Endothelial cell (in vitro differentiated cells): ENCODE measurements around the gene TBX4. TPM values are rescaled to one million over a fixed set of nuclear protein-coding genes. Genes with fewer than 3 reads are reported as not detected.
"Not testable (repeated sequence)": the region's sequence is repeated elsewhere in the genome, so short reads cannot be mapped to it uniquely, and the experiment has no call there.

Source experiments
- DNase-seq: peaks from one replicate; pipeline ENCODE4 v3.0.0; 2021; ENCODE audit warnings: low spot score
- H3K27ac Mint-ChIP-seq: one replicate; pipeline ENCODE4 v1.8.0; 2021; ENCODE audit warnings: mixed read lengths, inconsistent platforms; ENCODE audit not compliant: unreplicated experiment
- H3K27me3 Mint-ChIP-seq: one replicate; pipeline ENCODE4 v1.8.0; 2021; ENCODE audit warnings: mild to moderate bottlenecking, moderate library complexity, mixed read lengths, inconsistent platforms; ENCODE audit not compliant: unreplicated experiment
- H3K36me3 Mint-ChIP-seq: one replicate; pipeline ENCODE4 v1.8.0; 2021; ENCODE audit warnings: mild to moderate bottlenecking, low read depth, mixed read lengths, inconsistent platforms; ENCODE audit not compliant: unreplicated experiment
- H3K4me1 Mint-ChIP-seq: one replicate; pipeline ENCODE4 v1.8.0; 2021; ENCODE audit warnings: mild to moderate bottlenecking, mixed read lengths, inconsistent platforms; ENCODE audit not compliant: unreplicated experiment
- H3K4me3 Mint-ChIP-seq: one replicate; pipeline ENCODE4 v1.8.0; 2021; ENCODE audit warnings: mild to moderate bottlenecking, mixed read lengths, inconsistent platforms; ENCODE audit not compliant: unreplicated experiment
- H3K9me3 Mint-ChIP-seq: one replicate; pipeline ENCODE4 v1.8.0; 2021; ENCODE audit warnings: mixed read lengths, inconsistent platforms; ENCODE audit not compliant: unreplicated experiment
- total RNA-seq: library from RNA; stranded (reverse); fragmentation: NEBNext Ultra II Directional; extraction: Animal tissue kit (Norgen Biotek cat#: 25700); gene quantifications from one replicate; pipeline ENCODE4 v1.2.1, GENCODE V29; 2021; ENCODE audit not compliant: unreplicated experiment
- TF ChIP-seq, protein P1 (sequence below): fragments of 200-600 bp; sonication (generic); IDR thresholded peaks from one replicate; pipeline ENCODE4 v1.5.0; 2021; ENCODE audit warnings: antibody characterized with exemption; ENCODE audit not compliant: unreplicated experiment

TBX4 gene
- total RNA-seq, 1 donor from 2014 or later, result 1.1 TPM

- no peak for DNase-seq
- no peaks in the 10 kb centered on the region for H3K36me3 Mint-ChIP-seq
Measured at GRCh38 chr17:61431594-61432311, 20.5 kb upstream of the TBX4 start.

DNA sequence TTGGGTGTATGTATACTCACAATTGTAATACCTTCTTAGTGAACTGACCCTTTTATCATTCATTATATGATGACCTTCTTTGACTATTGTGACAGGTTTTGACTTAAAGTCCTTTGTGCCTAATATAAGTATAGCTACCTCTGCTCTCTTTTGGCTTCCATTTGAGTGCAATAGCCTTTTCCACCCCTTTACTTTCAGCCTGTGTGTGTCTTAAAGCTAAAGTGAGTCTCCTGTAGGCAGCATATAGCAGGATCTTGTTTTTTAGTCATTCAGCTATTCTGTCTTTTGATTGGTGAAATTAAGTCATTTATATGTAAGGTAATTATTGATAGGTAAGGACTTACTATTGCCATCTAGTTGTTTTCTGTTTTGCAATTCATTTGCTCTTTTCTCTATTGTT lies 15.9 kb upstream of the TBX4 start:
- H3K27ac Mint-ChIP-seq, result no peak overlapping the region
- TF ChIP-seq, protein P1, sequence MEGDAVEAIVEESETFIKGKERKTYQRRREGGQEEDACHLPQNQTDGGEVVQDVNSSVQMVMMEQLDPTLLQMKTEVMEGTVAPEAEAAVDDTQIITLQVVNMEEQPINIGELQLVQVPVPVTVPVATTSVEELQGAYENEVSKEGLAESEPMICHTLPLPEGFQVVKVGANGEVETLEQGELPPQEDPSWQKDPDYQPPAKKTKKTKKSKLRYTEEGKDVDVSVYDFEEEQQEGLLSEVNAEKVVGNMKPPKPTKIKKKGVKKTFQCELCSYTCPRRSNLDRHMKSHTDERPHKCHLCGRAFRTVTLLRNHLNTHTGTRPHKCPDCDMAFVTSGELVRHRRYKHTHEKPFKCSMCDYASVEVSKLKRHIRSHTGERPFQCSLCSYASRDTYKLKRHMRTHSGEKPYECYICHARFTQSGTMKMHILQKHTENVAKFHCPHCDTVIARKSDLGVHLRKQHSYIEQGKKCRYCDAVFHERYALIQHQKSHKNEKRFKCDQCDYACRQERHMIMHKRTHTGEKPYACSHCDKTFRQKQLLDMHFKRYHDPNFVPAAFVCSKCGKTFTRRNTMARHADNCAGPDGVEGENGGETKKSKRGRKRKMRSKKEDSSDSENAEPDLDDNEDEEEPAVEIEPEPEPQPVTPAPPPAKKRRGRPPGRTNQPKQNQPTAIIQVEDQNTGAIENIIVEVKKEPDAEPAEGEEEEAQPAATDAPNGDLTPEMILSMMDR, result no peak

More at GRCh38 chr17:61431594-61432311, 20.5 kb upstream of the TBX4 start:
- no peak overlapping the region for H3K27ac Mint-ChIP-seq
- H3K4me1 Mint-ChIP-seq, result no peaks in the 10 kb centered on the region
- no peaks in the 10 kb centered on the region for H3K9me3 Mint-ChIP-seq
- no peaks in the 10 kb centered on the region for H3K27me3 Mint-ChIP-seq
- TF ChIP-seq, protein P1, result no peak
- H3K4me3 Mint-ChIP-seq, result no peak overlapping the region

GRCh38 chr17:61436995-61437704 lies 15.1 kb upstream of the TBX4 start:
- no peaks in the 10 kb centered on the region for H3K9me3 Mint-ChIP-seq
- H3K27ac Mint-ChIP-seq, result no peak overlapping the region
- H3K4me3 Mint-ChIP-seq, result no peak overlapping the region
- DNase-seq, result no peak
- peaks cover 4% of the 10 kb centered on the region for H3K36me3 Mint-ChIP-seq
- no peaks in the 10 kb centered on the region for H3K4me1 Mint-ChIP-seq
- TF ChIP-seq, protein P1, result no peak
- no peaks in the 10 kb centered on the region for H3K27me3 Mint-ChIP-seq

More for the DNA sequence above, 15.9 kb upstream of the TBX4 start:
- no peaks in the 10 kb centered on the region for H3K27me3 Mint-ChIP-seq
- H3K4me1 Mint-ChIP-seq, result no peaks in the 10 kb centered on the region
- peaks cover 4% of the 10 kb centered on the region for H3K36me3 Mint-ChIP-seq
- H3K9me3 Mint-ChIP-seq, result no peaks in the 10 kb centered on the region
- no peak for DNase-seq
- no peak overlapping the region for H3K4me3 Mint-ChIP-seq

GRCh38 chr17:61440697-61441096 lies 11.5 kb upstream of the TBX4 start:
- Mint-ChIP-seq H3K4me1 (no peaks in the 10 kb centered on the region), H3K27ac (no peak overlapping the region), H3K4me3 (no peak overlapping the region), H3K27me3 (peaks cover 2% of the 10 kb centered on the region), H3K9me3 (no peaks in the 10 kb centered on the region), H3K36me3 (peaks cover 4% of the 10 kb centered on the region)
- TF ChIP-seq, protein P1, result no peak
- DNase-seq, result no peak

DNA sequence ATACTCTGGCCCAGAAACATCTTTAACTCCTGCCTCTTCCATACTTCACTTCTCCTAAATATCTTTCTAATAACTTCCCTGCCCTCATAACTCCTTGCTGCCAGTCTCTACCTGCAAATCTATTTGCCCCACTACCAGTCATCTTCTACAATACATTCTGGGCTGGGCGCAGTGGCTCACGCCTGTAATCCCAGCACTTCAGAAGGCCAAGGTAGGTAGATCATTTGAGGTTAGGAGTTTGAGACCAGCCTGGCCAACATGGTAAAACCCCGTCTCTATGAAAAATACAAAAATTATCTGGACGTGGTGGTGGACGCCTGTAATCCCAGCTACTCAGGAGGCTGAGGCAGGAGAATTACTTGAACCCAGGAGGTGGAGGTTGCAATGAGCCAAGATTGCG lies 10.7 kb upstream of the TBX4 start:
- not testable (repeated sequence) for DNase-seq, H3K36me3 Mint-ChIP-seq, H3K27me3 Mint-ChIP-seq, H3K4me3 Mint-ChIP-seq, H3K4me1 Mint-ChIP-seq, H3K9me3 Mint-ChIP-seq, H3K27ac Mint-ChIP-seq
